OCI-LY7 (cell line): ENCODE measurements around the gene CHCHD1.

Source experiments
- CTCF ChIP-seq: fragments of 200-600 bp; sonication (generic); conservative IDR thresholded peaks from 2 replicates; pipeline ENCODE4 v1.5.1; 2014; ENCODE audit warnings: mild to moderate bottlenecking, antibody characterized with exemption, low read length, moderate library complexity, mixed read lengths
- EZH2phosphoT487 ChIP-seq: fragments of 200-600 bp; sonication (generic); IDR thresholded peaks from 2 replicates; pipeline ENCODE4 v1.6.1; 2018; ENCODE audit warnings: low read depth, borderline replicate concordance, mild to moderate bottlenecking, mixed run types, antibody characterized with exemption, low read length, moderate library complexity, mixed read lengths

GRCh38 chr10:73808021-73808815 lies 26.4 kb downstream of the CHCHD1 start:
- TF ChIP-seq CTCF (no peak), EZH2phosphoT487 (no peak)
